ENCODE measurements around the gene ABCC3.
A peak's percentile ranks its signal among the peaks of the same experiment; 100 is the strongest.

The ABCC3 gene

DNA sequence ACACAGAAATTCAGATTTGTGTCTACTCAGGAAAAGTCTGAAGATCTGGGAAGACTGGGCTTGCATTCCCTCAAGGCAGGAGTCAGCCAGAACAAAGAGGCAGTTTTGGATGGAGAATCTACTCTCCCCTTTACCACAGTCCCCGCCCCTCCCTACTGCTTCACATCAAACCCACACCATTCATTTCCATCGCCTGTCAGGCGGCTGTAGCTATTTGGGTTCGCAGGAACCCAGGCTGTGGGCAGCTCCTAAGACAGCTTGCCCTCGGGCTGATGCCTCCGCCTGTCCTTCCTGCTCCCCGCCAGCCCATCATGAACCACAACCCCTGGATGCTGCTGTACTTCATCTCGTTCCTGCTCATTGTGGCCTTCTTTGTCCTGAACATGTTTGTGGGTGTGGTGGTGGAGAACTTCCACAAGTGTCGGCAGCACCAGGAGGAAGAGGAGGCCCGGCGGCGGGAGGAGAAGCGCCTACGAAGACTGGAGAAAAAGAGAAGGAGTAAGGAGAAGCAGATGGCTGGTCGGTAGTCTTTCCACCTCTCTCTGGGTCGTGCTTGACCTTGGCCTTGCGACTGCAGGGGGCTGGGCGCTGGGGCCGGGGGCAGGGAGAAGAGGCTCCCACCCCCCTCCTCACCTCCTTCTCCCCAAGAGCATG lies 27.0 kb upstream of the ABCC3 start:
- DNase-seq (ENCODE audit: low read depth) = no peak

- no peak for DNase-seq (ENCODE audit: low read depth)
Observed at GRCh38 chr17:50608700-50609379, 25.8 kb upstream of the ABCC3 start.

DNA sequence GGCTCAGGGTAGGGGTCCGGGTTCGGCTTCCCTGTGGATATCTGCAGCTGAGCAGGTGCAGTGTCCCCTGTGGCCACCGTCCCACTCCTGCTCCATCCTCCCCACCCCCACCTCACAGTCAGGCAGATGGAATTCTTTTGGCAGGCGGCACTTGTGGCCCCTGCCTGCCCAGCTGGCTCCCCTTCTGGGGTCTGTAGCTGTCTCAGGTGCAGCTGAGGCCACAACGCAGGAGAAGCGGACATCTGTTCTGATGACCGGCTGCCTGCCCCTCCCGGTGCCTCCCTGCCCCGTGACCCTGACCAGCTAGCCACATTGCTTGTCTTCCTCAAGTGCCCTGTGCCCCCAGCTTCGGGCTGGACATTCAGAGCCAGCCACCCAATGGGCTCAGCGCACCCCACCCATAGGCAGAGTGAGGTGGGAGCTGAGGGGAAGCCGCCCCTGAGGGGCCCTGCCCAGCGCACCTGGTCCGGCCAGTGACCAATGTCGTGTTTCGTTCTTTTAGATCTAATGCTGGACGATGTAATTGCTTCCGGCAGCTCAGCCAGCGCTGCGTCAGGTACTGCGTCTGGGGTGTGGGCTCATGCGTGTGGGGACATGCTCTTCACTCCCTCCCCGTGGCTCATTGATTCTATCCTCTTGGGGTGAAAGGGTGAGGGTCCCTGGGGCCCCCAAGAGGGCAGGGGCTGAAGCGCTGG lies 25.2 kb upstream of the ABCC3 start:
- DNase-seq (ENCODE audit: low read depth) = no peak

DNA sequence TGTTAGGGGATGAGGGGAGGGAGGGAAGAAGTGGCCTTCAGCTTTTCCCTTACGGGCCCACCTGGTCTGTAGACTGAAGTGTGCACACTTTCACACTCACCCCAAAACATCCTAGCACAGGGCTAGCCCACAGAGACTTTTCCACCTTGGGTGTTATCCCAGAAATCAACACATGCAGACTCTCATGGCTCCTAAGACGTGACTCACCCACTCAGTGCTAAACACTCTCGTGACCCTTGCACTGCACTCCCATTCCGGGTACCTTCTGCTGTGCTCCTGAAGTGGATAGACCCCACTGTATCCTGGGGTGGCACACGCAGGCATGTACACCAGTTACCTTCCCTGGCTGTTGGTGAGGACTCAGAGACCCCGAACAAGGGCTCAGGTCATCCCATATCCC lies 23.0 kb upstream of the ABCC3 start:
- no peak for DNase-seq (ENCODE audit: low read depth)

- no peak for DNase-seq (ENCODE audit: low read depth)
Observed at GRCh38 chr17:50612281-50612680, 22.4 kb upstream of the ABCC3 start.

GRCh38 chr17:50613007-50613992 lies 21.4 kb upstream of the ABCC3 start:
- no peak for DNase-seq (ENCODE audit: low read depth)

- no peak for DNase-seq (ENCODE audit: low read depth)
Observed at GRCh38 chr17:50614471-50615051, 20.1 kb upstream of the ABCC3 start.

GRCh38 chr17:50615828-50616227 lies 18.9 kb upstream of the ABCC3 start:
- DNase-seq (ENCODE audit: low read depth) = no peak

DNA sequence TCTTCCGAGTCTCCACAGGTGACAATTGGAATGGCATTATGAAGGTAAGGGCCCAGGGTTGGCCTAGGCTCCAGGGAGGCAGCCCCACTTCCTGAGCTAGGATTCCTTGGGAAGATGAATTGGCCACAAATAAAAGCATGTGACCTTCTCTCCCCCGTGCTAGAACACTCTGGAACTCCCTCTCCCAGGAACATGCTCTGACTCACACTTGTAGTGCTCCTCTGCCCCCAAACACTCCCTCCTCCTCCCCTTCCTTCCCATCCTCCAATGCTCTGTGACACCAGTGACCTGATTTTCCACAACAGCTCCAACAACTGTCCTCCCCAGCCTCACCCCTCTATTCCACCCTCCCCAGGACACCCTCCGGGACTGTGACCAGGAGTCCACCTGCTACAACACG lies 16.4 kb upstream of the ABCC3 start:
- DNase-seq (ENCODE audit: low read depth) = no peak

DNA sequence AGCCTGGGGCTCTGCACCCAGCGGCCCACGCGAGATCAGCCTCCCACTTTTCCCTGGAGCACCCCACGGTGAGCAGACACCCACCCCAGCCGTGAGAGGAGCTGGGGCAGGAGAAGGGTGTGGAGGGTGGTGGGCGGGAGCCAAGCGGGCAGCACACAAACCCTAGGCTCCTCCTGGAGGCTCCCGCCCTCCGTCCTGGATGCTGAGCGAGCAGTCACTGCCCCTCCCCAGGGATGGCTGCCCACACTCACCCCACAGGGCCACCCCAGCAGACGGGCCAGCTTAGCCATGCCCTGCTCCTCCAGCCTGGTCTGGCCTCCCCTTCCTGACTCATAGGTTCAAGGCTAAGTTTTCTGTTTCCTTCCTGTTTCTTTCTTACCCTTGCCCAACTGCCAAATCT lies 15.7 kb upstream of the ABCC3 start:
- DNase-seq (ENCODE audit: low read depth) = no peak

- no peak for DNase-seq (ENCODE audit: low read depth)
Observed at GRCh38 chr17:50619489-50619888, 15.2 kb upstream of the ABCC3 start.

DNA sequence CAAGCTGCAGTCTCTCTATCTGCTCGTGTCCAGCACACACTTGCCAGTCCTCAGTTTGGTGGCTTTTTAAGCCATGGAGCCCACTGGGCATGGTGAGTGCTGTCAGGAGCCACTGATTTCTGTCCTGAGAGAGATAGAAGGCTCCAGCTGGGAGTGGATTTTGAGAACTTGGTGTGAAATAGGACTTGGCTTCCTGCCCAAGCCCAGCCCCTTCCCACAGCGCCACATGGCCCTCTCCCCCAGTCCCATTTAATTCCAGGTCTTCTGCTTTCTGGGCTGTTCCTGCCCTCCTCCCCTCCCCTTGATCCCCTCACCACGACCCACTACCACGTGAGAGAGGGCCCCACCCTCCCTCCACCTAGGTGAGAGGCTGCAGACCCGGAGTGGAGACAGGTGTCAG lies 14.4 kb upstream of the ABCC3 start:
- DNase-seq (ENCODE audit: low read depth) = no peak

GRCh38 chr17:50620858-50621257 lies 13.8 kb upstream of the ABCC3 start:
- DNase-seq (ENCODE audit: low read depth) = no peak

DNA sequence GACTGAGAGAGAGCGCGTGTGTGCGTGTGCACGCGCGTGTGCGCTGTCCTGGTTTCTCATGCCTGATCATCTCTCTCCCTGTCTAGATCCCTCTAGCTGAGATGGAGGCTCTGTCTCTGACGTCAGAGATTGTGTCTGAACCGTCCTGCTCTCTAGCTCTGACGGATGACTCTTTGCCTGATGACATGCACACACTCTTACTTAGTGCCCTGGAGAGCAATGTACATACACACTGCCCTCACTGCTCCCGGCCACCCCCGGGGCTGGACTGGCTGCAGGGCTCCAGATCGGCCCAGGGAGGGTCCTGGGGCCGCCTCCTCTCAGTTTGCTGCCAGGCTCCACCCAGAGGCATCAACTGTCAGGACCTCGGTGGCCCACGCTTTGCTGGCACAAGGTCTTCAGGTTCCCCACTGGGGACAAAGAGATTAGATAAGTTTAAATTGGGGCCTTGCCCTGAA lies 13.1 kb upstream of the ABCC3 start:
- DNase-seq (ENCODE audit: low read depth) = no peak

DNA sequence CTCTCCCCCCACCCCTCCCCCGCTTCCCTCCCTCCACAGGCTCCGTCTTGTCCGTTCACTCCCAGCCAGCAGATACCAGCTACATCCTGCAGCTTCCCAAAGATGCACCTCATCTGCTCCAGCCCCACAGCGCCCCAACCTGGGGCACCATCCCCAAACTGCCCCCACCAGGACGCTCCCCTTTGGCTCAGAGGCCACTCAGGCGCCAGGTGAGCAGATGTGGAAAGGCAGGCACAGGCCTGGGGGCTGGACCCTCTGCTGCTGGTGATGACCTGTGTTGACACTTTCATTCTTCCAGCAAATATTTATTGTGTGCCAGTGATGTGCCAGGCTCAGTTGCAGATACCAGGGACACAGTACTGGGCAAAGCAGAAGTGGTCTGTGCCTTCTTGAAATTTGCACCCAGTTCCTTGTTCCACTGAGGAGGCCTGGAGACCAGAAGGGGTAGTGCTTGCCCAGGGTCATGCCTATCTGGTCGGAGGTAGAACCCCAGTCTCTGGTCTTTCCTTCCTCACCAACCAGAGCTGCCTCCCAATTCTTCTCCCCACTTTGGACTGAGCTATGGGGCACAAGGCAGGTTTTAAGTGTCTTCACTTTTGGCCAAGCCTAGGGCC lies 10.3 kb upstream of the ABCC3 start:
- no peak for DNase-seq (ENCODE audit: low read depth)

GRCh38 chr17:50625032-50625871 lies 9.4 kb upstream of the ABCC3 start:
- no peak for DNase-seq (ENCODE audit: low read depth)

DNA sequence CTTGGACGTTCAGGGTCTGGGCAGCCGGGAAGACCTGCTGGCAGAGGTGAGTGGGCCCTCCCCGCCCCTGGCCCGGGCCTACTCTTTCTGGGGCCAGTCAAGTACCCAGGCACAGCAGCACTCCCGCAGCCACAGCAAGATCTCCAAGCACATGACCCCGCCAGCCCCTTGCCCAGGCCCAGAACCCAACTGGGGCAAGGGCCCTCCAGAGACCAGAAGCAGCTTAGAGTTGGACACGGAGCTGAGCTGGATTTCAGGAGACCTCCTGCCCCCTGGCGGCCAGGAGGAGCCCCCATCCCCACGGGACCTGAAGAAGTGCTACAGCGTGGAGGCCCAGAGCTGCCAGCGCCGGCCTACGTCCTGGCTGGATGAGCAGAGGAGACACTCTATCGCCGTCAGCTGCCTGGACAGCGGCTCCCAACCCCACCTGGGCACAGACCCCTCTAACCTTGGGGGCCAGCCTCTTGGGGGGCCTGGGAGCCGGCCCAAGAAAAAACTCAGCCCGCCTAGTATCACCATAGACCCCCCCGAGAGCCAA lies 8.6 kb upstream of the ABCC3 start:
- peak; percentile 43 for DNase-seq (ENCODE audit: low read depth)

GRCh38 chr17:50627036-50627781 lies 7.5 kb upstream of the ABCC3 start:
- DNase-seq (ENCODE audit: low read depth) = no peak

Measured in CMK (cell line).